HG02852 (cell line): ENCODE results near the gene C12orf75.

Experiments used
- ATAC-seq: cut with Tn5 transposase; IDR thresholded peaks from one replicate; pipeline ENCODE4 v1.9.1; 2021; ENCODE audit warnings: mild to moderate bottlenecking, moderate library complexity; ENCODE audit not compliant: unreplicated experiment

C12orf75 gene

GRCh38 chr12:105409801-105410471, 79.4 kb downstream of the C12orf75 start:
- ATAC-seq: no peak

- no peak for ATAC-seq
Measured at GRCh38 chr12:105413911-105414487, 83.5 kb downstream of the C12orf75 start.

- no peak for ATAC-seq
Measured at GRCh38 chr12:105417732-105418131, 87.2 kb downstream of the C12orf75 start.

- no peak for ATAC-seq
Measured at GRCh38 chr12:105418229-105418628, 87.7 kb downstream of the C12orf75 start.

DNA sequence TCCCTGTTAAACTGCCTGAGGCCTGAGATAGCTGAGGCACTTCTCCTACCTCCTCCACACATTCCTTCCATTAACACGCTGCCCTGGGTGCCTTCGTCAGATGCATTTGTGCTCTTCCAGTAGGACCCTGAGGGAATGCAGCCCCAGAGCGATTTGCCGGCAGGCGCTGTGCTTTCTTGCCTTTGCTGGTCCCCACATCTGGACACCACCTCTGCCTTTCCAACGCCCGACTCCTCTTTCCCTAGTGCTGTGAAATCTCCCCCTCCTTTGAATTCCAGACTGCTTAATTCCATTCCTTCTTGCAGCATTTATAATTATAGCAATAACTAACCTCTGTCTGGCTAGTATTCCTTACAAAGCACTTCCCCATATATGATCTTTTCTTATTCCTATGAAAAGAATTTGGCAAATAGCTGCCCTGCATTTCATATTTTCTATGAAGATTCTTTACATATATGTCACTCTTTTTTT, 88.4 kb downstream of the C12orf75 start:
- no peak for ATAC-seq

GRCh38 chr12:105419606-105420005, 89.1 kb downstream of the C12orf75 start:
- ATAC-seq: no peak

DNA sequence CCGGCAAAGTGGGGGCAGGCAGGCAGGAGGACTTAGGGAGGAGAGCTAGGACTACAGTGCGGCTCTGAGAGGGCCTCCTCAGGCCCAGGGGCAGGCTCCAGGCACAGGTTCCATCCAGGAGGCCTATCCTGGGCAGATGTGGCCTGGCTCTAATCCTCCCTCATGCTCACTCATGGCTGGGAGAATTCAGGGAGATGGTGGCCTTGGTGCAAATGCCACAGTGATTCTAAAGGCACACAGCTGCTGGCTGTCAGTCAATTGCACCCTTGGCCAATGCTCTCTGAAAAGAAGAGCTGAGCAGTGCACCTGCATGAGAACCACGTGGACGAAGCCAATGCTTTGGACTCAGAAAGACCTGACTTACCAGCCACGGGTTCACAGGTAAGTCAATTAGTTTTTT, 89.6 kb downstream of the C12orf75 start:
- no peak for ATAC-seq

DNA sequence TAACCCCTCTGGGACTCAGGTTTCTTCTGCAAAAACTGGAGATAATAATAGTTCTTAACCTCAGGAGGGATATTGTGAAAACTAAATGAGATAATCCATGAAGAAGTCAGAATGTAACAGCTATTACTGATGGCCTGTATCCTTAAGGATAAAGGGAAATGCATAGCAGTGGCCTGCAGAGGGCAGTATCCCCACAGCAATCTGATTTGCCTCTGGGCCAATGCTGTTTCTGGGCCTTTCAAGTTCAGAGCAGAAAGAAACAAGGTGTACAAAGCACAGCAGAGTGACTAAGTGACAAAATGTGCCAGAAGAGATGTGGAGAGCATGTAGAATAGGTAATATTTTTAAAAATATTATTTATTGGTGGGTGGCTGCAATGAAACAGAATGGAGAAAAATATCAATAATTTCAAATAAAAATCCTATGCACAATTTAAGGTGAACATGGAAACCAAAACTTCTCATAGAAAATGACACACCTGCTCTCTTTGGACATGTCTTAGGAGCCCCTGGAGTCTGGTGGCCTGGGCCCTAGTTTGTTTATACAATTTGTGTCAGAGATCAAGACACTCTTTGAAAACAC, 90.3 kb downstream of the C12orf75 start:
- ATAC-seq: no peak
